Mesendoderm (in vitro differentiated cells): ENCODE results near the gene NAT16.

ENCODE experiments used
- DNase-seq: peaks from one replicate; pipeline ENCODE4 v3.0.0; 2013
- H2AK5ac ChIP-seq: 2 replicates; pipeline ENCODE4 v1.6.1; 2013; ENCODE audit warnings: low read length, inconsistent platforms
- H2BK120ac ChIP-seq: 2 replicates; pipeline ENCODE4 v1.6.1; 2013; ENCODE audit warnings: low read depth, mild to moderate bottlenecking, low read length, moderate library complexity, mixed read lengths
- H2BK15ac ChIP-seq: replicated peaks from 2 replicates; pipeline ENCODE4 v1.6.1; 2013; ENCODE audit warnings: low read depth, mild to moderate bottlenecking, moderate library complexity
- H2BK5ac ChIP-seq: 2 replicates; pipeline ENCODE4 v1.6.1; 2013; ENCODE audit warnings: low read length, inconsistent platforms
- H3K18ac ChIP-seq: 2 replicates; pipeline ENCODE4 v1.6.1; 2013; ENCODE audit warnings: mild to moderate bottlenecking, low read length, mixed read lengths
- H3K23ac ChIP-seq: one replicate; pipeline ENCODE4 v1.6.1; 2013; ENCODE audit warnings: low read length
- H3K27ac ChIP-seq: 2 replicates; pipeline ENCODE4 v1.5.1; 2013; ENCODE audit warnings: low read depth, mild to moderate bottlenecking, inconsistent platforms, low read length, moderate library complexity
- H3K27me3 ChIP-seq: 2 replicates; pipeline ENCODE4 v1.6.1; 2013; ENCODE audit warnings: low read length, control low read depth, mild to moderate bottlenecking, inconsistent platforms; ENCODE audit not compliant: insufficient read depth, poor library complexity
- H3K36me3 ChIP-seq: 2 replicates; pipeline ENCODE4 v1.6.1; 2013; ENCODE audit warnings: low read length, inconsistent platforms; ENCODE audit not compliant: control insufficient read depth, insufficient read depth
- H3K4ac ChIP-seq: one replicate; pipeline ENCODE4 v1.6.1; 2013; ENCODE audit warnings: low read depth, mild to moderate bottlenecking, low read length, moderate library complexity
- H3K4me1 ChIP-seq: 2 replicates; pipeline ENCODE4 v1.6.1; 2013; ENCODE audit warnings: low read depth, low read length, inconsistent platforms; ENCODE audit not compliant: control insufficient read depth
- H3K4me2 ChIP-seq: 2 replicates; pipeline ENCODE4 v1.6.1; 2013; ENCODE audit warnings: low read length
- H3K4me3 ChIP-seq: 2 replicates; pipeline ENCODE4 v1.5.1; 2013; ENCODE audit warnings: mild to moderate bottlenecking, low read length
- H3K56ac ChIP-seq: one replicate; pipeline ENCODE4 v1.6.1; 2013; ENCODE audit warnings: low read length
- H3K79me1 ChIP-seq: 2 replicates; pipeline ENCODE4 v1.6.1; 2013; ENCODE audit warnings: low read length, inconsistent platforms
- H3K79me2 ChIP-seq: 2 replicates; pipeline ENCODE4 v1.6.1; 2013; ENCODE audit warnings: mild to moderate bottlenecking, low read length; ENCODE audit not compliant: control insufficient read depth, insufficient read depth
- H3K9ac ChIP-seq: 2 replicates; pipeline ENCODE4 v1.6.1; 2013; ENCODE audit warnings: low read length, inconsistent platforms
- H4K5ac ChIP-seq: one replicate; pipeline ENCODE4 v1.6.1; 2013; ENCODE audit warnings: low read length
- H4K8ac ChIP-seq: one replicate; pipeline ENCODE4 v1.6.1; 2013; ENCODE audit warnings: low read depth, mild to moderate bottlenecking, control low read depth, low read length, moderate library complexity
- WGBS: extraction: QIAGEN DNeasy Blood & Tissue Kit; methylation state at CpG from one replicate; pipeline ENCODE4 v1.1.7; 2013; ENCODE audit warnings: low lambda C conversion rate, missing lambda C conversion rate; ENCODE audit not compliant: insufficient coverage; ENCODE audit errors: extremely low coverage; 5-methylcytosine and 5-hydroxymethylcytosine counted together

Gene NAT16

DNA sequence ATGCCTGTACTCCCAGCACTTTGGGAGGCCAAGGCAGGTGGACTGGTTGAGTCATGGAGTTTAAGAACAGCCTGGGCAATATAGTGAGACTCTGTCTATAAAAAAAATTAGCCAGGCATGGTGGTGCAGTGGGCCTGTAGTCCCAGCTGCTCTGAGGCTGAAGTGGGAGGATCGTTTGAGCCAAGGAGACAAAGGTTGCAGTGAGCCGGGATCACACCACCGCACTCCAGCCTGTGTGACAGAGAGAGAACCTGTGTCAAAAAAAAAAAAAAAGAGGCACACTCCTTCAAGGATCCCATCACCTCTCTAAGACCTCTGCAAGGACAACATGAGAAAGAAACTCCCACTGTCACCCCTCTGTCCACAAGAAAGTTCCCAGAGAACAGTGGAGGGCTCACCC lies 4.4 kb downstream of the NAT16 start:
- no peaks in the 10 kb centered on the region for H3K79me2 ChIP-seq
- no peak overlapping the region for H3K56ac ChIP-seq
- H4K8ac ChIP-seq = no peak overlapping the region
- no peak for DNase-seq
- H3K4me2 ChIP-seq = no peak overlapping the region
- H3K27me3 ChIP-seq = peaks cover 60% of the 10 kb centered on the region
- no peak overlapping the region for H3K23ac ChIP-seq
- H3K4me1 ChIP-seq = no peaks in the 10 kb centered on the region
- H4K5ac ChIP-seq = no peak overlapping the region
- H2BK120ac ChIP-seq = no peak overlapping the region
- no peak overlapping the region for H2AK5ac ChIP-seq
- no peak overlapping the region for H3K27ac ChIP-seq
- H2BK5ac ChIP-seq = no peak overlapping the region
- no peak overlapping the region for H3K4me3 ChIP-seq
- H3K18ac ChIP-seq = no peak overlapping the region
- H2BK15ac ChIP-seq = no peak overlapping the region
- WGBS = no CpG with 5 or more reads among the region's 3 CpGs
- no peak overlapping the region for H3K9ac ChIP-seq
- H3K36me3 ChIP-seq = no peaks in the 10 kb centered on the region
- H3K79me1 ChIP-seq = no peaks in the 10 kb centered on the region
- no peak overlapping the region for H3K4ac ChIP-seq

DNA sequence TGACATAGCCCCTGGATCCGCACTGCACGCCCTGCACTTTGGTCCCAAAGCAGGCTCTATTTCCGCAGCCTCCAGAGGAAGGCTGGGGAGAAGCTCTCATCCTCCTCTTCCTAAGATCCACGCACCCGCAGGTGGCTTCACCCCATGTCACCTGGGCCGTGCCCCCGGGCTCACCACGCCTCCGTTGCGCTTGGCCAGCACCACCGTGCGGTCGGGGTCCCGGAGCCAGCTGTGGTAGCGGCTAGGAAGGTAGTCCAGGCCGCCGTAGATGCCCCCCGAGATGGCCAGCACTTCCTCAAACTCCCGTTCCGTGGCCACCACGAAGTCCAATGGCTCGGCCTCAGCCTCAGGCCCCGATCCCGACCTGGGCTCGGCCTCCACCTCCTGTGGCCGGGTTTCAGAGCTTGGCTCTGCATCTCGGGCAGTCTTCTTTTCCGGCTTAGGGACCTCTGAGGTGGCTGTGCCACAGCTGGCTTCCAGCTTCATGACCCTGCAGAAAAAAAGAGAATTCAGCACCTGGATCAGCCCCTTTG lies 5.7 kb downstream of the NAT16 start:
- Histone ChIP-seq H3K36me3 (no peaks in the 10 kb centered on the region), H3K9ac (peak overlapping the region; percentile 44), H3K4ac (no peak overlapping the region), H2BK15ac (no peak overlapping the region), H3K4me3 (peak overlapping the region; percentile 45), H2BK120ac (no peak overlapping the region), H3K23ac (no peak overlapping the region), H4K8ac (no peak overlapping the region), H2BK5ac (no peak overlapping the region), H2AK5ac (no peak overlapping the region), H3K4me2 (peak overlapping the region; percentile 94), H3K4me1 (no peaks in the 10 kb centered on the region), H3K79me2 (no peaks in the 10 kb centered on the region), H4K5ac (no peak overlapping the region), H3K27me3 (peaks cover 56% of the 10 kb centered on the region), H3K79me1 (no peaks in the 10 kb centered on the region), H3K56ac (peak overlapping the region; percentile 60), H3K27ac (no peak overlapping the region), H3K18ac (no peak overlapping the region)
- WGBS = no CpG with 5 or more reads among the region's 28 CpGs
- DNase-seq = peak; percentile 45

DNA sequence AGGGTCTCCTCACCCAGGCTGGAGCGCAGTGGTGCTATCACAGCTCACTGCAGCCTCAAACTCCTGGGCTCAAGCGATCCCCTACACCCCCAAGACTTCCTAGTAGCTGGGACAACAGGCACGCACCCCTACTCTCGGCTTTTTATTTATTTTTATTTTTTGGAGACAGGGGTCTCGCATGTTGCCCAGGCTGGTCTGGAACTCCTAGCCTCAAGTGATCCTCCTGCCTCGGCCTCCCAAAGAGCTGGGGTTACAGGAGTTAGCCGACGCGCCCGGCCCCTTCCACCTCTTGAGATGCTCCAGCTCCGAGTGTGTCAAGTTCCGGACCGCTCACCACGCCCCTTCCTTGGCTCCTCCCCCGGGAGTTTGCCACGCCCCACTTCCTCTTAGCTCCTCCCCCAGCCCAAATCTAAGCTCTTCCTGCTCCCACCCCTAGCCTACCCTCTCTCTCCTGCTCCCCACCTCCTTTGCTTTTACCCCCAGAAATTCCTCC lies 6.3 kb downstream of the NAT16 start:
- DNase-seq = peak; percentile 85
- peak overlapping the region; percentile 44 for H3K9ac ChIP-seq
- WGBS = no CpG with 5 or more reads among the region's 16 CpGs
- peak overlapping the region; percentile 60 for H3K56ac ChIP-seq
- no peaks in the 10 kb centered on the region for H3K4me1 ChIP-seq
- peak overlapping the region; percentile 45 for H3K4me3 ChIP-seq
- H3K79me2 ChIP-seq = no peaks in the 10 kb centered on the region
- no peaks in the 10 kb centered on the region for H3K36me3 ChIP-seq
- H3K4me2 ChIP-seq = peak overlapping the region; percentile 94
- no peak overlapping the region for H2BK120ac ChIP-seq
- no peak overlapping the region for H3K4ac ChIP-seq
- no peaks in the 10 kb centered on the region for H3K79me1 ChIP-seq
- H3K27ac ChIP-seq = no peak overlapping the region
- peaks cover 56% of the 10 kb centered on the region for H3K27me3 ChIP-seq
- H2AK5ac ChIP-seq = no peak overlapping the region
- H2BK5ac ChIP-seq = no peak overlapping the region
- H2BK15ac ChIP-seq = no peak overlapping the region
- H4K5ac ChIP-seq = no peak overlapping the region
- no peak overlapping the region for H4K8ac ChIP-seq
- H3K18ac ChIP-seq = no peak overlapping the region
- no peak overlapping the region for H3K23ac ChIP-seq

DNA sequence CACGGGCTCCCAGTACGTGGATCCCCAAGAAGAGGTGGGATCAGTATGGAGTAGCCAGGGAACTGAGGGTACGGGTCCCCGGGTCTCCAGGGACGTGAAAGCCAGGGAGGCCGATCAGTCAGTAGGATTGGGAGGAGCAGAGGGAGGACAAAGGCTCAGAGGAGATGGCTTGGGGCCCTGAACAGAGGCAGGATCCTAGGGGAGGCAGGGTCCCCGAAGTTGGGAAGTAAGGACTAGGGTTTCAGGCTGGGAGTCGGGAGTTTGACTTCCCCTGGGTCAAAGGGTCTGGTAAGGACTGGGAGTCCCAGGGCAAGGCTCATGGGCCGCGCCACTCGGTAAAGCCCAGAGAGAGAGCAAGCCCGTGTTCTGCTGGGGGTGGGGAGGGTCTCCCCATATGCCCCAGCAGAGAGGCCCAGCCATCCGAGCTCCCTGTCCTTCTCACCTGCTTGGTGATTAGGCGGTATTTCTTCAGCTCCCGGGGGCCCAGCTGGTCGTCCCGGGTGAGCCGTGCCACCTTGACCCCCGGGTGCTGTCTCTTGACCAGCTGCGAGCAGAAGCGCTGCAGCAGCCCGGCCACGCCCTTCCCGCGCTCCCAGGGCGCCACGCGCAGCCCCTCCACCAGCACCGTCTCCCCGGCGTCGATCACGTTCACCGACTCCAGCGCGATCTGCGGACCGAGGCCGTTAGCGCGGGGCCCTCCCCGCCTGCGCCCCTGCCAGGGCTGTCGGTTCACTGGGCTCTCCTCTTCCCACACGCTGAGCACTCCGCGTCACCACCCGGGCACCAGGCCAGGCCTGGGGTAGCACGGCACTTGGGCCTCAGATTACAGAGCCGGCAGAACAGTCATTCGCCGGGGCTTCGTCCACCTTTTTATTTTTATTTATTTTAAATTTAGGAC lies 7.0 kb downstream of the NAT16 start:
- Histone ChIP-seq H4K8ac (no peak overlapping the region), H2AK5ac (no peak overlapping the region), H3K56ac (peak overlapping the region; percentile 70), H2BK5ac (no peak overlapping the region), H2BK120ac (no peak overlapping the region), H3K4me3 (no peak overlapping the region), H3K9ac (no peak overlapping the region), H2BK15ac (no peak overlapping the region), H3K79me2 (no peaks in the 10 kb centered on the region), H3K18ac (no peak overlapping the region), H3K23ac (no peak overlapping the region), H3K4me2 (no peak overlapping the region), H3K27ac (no peak overlapping the region), H3K4ac (no peak overlapping the region), H4K5ac (no peak overlapping the region), H3K79me1 (no peaks in the 10 kb centered on the region), H3K4me1 (no peaks in the 10 kb centered on the region), H3K27me3 (peaks cover 57% of the 10 kb centered on the region), H3K36me3 (no peaks in the 10 kb centered on the region)
- peak; percentile 6 for DNase-seq
- no CpG with 5 or more reads among the region's 53 CpGs for WGBS

DNA sequence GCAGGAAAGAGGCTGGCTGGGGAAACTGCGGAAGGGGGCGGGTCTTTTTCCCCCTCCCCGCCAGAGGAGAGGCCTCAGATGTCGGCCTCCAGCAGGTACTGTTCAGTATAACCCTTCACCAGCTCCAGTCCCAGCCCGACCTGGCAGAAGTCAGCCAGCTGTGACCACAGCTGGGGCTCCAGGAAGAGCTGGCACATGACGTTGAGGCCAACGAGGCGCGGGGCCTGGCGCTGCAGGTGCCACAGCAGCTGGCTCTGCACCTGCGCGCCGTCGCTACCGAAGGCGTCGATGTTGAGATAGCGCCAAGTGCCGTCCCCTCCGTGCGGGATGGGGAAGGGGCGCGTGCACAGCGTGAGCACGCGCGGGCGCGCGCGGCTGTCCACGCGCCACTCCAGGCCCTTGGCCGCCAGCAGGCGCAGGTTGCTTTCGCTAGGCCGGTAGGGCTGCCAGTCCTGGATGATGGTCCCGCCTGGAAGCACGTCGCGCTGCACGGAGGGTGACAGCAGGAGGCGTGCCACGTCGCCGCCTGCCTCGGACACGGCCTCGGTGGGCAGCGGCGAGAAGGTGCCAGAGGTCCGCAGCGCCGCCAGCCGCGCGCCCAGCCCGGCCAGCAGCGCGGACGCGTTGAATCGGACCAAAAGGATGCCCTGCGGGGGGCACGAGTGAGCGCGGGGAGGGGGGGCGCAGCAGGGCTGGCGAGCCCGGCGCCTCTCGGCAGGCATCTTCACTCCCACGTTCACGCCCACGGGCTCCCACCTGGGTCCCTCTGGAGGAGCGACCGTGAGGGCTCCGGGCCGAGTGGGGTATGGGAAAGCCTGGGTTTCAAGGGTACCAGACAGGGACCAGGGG lies 7.9 kb downstream of the NAT16 start:
- no peak overlapping the region for H2BK120ac ChIP-seq
- H3K79me1 ChIP-seq = no peaks in the 10 kb centered on the region
- no peak overlapping the region for H3K27ac ChIP-seq
- H2AK5ac ChIP-seq = no peak overlapping the region
- peak overlapping the region; percentile 34 for H3K56ac ChIP-seq
- H3K36me3 ChIP-seq = no peaks in the 10 kb centered on the region
- H3K4me3 ChIP-seq = no peak overlapping the region
- no peak overlapping the region for H3K18ac ChIP-seq
- H3K27me3 ChIP-seq = peaks cover 56% of the 10 kb centered on the region
- no peak overlapping the region for H2BK5ac ChIP-seq
- no peak overlapping the region for H4K8ac ChIP-seq
- no peaks in the 10 kb centered on the region for H3K79me2 ChIP-seq
- peak; percentile 24 for DNase-seq
- no peak overlapping the region for H3K4me2 ChIP-seq
- H3K23ac ChIP-seq = no peak overlapping the region
- no peak overlapping the region for H4K5ac ChIP-seq
- H3K4me1 ChIP-seq = no peaks in the 10 kb centered on the region
- no peak overlapping the region for H3K9ac ChIP-seq
- H2BK15ac ChIP-seq = no peak overlapping the region
- WGBS = no CpG with 5 or more reads among the region's 79 CpGs
- H3K4ac ChIP-seq = no peak overlapping the region
